ENCODE data around the gene MRE11.

DNA sequence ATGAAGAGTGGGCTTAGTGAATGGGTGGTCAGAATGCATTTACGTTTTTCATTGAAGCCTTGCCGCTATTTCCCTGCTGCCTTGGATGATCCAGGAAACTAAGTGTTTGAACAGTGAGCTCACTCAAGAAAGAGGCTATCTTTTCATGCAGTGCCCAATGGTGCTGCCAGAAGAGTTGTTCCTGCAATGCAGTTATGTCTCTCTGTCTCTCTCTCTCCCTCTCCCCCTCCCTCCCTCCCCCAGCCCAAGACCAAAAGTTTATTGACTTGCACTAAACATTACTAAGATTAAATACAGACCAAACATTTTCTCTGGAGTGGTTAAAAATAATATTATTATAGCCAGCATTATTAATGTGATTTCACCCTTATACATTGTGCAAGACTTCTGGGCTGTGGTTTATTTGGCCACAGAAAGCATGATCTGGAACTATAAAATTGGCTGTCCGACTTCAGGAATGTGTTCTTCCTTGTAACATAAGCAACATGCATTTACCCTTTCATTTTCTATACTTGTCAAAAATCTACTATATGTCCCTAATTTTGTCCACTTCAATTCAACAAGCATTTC is 43.5 kb upstream of the MRE11 start:
- TF ChIP-seq, protein P1, sequence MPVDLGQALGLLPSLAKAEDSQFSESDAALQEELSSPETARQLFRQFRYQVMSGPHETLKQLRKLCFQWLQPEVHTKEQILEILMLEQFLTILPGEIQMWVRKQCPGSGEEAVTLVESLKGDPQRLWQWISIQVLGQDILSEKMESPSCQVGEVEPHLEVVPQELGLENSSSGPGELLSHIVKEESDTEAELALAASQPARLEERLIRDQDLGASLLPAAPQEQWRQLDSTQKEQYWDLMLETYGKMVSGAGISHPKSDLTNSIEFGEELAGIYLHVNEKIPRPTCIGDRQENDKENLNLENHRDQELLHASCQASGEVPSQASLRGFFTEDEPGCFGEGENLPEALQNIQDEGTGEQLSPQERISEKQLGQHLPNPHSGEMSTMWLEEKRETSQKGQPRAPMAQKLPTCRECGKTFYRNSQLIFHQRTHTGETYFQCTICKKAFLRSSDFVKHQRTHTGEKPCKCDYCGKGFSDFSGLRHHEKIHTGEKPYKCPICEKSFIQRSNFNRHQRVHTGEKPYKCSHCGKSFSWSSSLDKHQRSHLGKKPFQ (tag by site-specific recombination; IDR thresholded peaks at IDR 0.05): no peak
- TF ChIP-seq, protein P2, sequence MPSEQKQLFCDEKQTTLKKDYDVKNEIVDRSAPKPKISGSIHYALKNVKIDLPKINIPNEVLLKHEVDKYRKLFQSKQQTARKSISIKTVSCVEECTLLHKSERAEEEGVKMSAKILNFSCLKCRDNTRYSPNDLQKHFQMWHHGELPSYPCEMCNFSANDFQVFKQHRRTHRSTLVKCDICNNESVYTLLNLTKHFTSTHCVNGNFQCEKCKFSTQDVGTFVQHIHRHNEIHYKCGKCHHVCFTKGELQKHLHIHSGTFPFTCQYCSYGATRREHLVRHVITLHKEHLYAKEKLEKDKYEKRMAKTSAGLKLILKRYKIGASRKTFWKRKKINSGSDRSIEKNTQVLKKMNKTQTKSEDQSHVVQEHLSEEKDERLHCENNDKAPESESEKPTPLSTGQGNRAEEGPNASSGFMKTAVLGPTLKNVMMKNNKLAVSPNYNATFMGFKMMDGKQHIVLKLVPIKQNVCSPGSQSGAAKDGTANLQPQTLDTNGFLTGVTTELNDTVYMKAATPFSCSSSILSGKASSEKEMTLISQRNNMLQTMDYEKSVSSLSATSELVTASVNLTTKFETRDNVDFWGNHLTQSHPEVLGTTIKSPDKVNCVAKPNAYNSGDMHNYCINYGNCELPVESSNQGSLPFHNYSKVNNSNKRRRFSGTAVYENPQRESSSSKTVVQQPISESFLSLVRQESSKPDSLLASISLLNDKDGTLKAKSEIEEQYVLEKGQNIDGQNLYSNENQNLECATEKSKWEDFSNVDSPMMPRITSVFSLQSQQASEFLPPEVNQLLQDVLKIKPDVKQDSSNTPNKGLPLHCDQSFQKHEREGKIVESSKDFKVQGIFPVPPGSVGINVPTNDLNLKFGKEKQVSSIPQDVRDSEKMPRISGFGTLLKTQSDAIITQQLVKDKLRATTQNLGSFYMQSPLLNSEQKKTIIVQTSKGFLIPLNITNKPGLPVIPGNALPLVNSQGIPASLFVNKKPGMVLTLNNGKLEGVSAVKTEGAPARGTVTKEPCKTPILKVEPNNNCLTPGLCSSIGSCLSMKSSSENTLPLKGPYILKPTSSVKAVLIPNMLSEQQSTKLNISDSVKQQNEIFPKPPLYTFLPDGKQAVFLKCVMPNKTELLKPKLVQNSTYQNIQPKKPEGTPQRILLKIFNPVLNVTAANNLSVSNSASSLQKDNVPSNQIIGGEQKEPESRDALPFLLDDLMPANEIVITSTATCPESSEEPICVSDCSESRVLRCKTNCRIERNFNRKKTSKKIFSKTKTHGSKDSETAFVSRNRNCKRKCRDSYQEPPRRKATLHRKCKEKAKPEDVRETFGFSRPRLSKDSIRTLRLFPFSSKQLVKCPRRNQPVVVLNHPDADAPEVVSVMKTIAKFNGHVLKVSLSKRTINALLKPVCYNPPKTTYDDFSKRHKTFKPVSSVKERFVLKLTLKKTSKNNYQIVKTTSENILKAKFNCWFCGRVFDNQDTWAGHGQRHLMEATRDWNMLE (tag by site-specific recombination; conservative IDR thresholded peaks at IDR 0.05; ENCODE audit: low read depth): no peak
- TF ChIP-seq ZNF639 (tag by site-specific recombination; IDR thresholded peaks at IDR 0.05): no peak
- no peak for TF ChIP-seq ZNF19 (tag by site-specific recombination; IDR thresholded peaks at IDR 0.05; ENCODE audit: low read depth)
- TF ChIP-seq, protein P3, sequence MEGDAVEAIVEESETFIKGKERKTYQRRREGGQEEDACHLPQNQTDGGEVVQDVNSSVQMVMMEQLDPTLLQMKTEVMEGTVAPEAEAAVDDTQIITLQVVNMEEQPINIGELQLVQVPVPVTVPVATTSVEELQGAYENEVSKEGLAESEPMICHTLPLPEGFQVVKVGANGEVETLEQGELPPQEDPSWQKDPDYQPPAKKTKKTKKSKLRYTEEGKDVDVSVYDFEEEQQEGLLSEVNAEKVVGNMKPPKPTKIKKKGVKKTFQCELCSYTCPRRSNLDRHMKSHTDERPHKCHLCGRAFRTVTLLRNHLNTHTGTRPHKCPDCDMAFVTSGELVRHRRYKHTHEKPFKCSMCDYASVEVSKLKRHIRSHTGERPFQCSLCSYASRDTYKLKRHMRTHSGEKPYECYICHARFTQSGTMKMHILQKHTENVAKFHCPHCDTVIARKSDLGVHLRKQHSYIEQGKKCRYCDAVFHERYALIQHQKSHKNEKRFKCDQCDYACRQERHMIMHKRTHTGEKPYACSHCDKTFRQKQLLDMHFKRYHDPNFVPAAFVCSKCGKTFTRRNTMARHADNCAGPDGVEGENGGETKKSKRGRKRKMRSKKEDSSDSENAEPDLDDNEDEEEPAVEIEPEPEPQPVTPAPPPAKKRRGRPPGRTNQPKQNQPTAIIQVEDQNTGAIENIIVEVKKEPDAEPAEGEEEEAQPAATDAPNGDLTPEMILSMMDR (tag by site-specific recombination; IDR thresholded peaks at IDR 0.05): no peak
